Measurements from ENCODE around the gene RAD51B.

The RAD51B gene

GRCh38 chr14:68492381-68493151, 673.0 kb downstream of the RAD51B start:
- no peak for DNase-seq (ENCODE audit: low read depth)

GRCh38 chr14:68493152-68493911, 673.8 kb downstream of the RAD51B start:
- DNase-seq (ENCODE audit: low read depth): no peak

DNA sequence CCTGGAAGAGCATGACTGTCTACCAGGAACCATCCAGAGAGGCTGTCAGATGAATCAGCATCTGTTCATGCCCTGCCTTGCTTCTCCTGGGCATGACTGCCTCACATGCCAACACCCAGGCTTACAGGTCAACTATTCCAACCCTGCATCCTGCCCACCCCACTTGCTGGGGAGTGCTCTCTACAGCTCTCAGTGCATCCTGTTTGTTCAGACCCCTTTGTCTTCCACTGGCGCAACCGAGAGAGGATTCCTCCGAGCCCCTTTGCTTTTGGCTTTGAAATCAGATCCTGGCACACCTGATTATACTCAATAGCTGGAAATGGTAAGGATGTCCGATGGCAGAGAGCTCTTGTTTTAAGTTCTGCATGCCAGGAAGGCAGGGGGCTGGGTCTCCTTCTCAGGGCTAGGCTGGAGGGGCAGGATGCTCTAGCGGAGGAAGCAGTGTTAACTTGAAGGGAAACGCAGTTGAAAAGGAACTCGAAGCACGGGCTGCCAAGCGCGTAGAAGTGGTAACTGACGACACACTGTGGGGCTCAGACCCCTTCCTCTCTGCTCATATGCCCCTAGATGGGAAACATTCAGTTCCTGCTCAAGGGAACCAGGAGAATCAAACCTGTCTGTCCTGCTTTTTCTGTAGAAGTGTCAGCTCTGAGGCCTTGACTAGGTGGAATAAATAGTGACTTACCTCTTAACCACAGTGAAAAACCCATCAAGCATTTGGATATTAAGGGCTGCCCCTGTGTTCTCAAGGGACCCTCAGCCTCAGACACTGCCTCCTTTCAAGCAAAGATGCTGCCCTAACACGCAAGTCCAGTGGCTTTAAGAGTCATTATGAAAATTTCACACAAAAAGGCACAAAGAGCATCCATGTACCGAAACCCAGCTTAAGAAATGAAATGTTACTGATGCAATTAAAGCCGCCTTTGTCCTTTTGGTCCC, 675.8 kb downstream of the RAD51B start:
- no peak for DNase-seq (ENCODE audit: low read depth)

- DNase-seq (ENCODE audit: low read depth): no peak
Observed at GRCh38 chr14:68497011-68497410, 677.4 kb downstream of the RAD51B start.

DNA sequence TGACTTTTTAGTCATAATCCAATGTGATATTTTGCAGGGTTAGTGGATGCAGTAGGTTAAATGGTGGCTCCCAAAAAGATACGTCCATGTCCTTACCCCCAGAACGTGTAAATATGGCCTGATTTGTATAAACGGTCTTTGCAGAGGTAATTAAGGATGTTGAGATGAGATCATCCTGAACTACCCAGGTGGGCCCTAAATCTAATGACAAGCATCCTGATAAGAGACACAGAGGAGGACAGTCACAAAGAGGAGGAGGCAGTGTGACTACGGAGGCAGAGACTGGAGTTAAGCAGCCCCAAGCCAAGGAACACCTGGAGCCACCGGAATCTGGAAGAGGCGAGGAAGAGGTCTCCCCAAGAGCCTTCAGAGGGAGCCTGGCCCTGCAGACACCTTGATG, 679.9 kb downstream of the RAD51B start:
- DNase-seq (ENCODE audit: low read depth): no peak

GRCh38 chr14:68501171-68501570, 681.6 kb downstream of the RAD51B start:
- DNase-seq (ENCODE audit: low read depth): no peak

DNA sequence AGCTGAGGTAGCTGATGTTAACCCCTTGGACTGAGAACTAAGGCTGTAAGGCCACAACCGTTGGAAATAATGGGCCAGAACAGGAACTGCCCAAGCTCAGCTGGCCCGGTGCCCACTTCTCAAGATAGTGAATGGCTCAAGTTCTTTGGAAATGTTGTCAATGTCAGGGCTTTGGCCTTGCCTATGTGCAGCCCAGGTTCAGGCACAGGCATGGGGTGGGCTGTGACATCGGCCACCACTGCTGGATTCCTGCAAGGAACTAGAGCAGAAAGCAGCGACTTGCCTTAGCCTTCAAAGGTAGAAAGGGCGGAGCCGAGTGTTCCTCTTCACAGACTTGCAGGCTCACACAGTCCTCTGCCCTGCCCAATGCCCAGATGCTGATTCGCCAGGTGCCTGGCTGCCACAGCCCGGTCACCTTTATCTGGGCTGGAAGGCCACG, 682.1 kb downstream of the RAD51B start:
- no peak for DNase-seq (ENCODE audit: low read depth)

DNA sequence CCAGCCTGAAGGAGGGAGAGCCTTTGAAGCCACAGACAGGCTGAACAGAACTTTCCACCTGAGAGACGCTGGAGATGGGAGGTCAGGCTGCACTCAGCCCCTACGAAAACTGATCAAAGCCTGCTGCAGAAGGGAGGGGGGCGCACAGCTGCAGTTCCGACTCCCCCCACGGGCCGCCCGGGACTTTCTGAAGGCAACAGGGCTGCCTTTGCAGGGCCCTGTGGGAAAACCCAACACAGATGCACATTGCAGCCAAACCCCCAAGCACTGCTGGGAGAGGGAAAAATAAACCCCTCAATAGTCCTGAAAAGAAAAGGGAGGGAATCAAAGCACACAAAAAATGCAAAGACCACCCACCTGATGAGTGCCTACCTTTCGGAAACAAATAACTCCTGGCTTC, 682.7 kb downstream of the RAD51B start:
- no peak for DNase-seq (ENCODE audit: low read depth)

DNA sequence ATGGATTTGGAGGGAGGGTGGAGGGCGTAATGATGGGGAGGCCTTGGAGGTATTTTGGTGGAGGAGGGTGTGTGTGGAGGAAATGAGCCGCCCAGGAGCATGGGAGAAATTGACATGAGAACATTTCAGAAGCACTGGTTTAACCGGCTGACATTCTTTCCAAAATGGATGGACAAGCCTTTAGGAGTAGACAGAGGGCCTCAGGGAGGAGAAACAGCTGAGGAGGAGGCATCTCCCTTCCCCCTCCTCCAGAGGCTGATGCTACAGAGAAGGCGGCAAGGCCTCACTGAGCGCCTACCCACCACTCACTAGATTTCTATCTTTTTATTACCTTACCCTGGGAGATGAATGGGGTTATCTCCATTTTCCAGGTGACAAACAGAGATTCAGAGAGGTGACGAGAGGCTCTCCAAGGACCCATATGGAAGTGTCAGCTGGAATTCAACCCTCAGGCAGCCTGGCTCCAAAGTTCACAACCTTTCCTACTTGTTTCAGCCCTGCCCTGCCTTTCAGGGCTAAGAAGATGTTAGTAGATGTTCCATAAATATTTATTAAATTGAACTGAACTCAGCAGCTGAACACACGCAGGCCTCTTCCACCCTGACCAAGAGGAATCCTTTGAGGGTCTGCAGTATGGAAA, 683.7 kb downstream of the RAD51B start:
- no peak for DNase-seq (ENCODE audit: low read depth)

DNA sequence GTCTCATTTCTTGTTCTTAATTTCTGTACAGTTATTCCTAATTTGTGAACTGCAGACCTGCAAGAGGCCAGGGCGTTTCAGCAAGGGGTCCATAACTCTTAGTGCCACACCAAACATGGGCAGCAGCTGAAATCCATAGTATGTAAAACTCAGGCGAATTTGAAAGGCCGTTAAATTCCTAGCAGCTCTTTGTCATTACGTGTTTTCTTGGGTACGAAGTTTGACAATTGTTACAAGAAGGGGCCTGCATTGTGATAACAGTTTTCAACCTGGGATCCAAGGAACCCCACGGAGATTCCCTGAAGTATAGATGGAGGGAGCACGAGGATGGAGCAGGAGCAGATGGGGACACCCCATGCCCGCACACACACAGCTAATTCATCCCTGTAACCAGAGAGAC, 685.3 kb downstream of the RAD51B start:
- no peak for DNase-seq (ENCODE audit: low read depth)

DNA sequence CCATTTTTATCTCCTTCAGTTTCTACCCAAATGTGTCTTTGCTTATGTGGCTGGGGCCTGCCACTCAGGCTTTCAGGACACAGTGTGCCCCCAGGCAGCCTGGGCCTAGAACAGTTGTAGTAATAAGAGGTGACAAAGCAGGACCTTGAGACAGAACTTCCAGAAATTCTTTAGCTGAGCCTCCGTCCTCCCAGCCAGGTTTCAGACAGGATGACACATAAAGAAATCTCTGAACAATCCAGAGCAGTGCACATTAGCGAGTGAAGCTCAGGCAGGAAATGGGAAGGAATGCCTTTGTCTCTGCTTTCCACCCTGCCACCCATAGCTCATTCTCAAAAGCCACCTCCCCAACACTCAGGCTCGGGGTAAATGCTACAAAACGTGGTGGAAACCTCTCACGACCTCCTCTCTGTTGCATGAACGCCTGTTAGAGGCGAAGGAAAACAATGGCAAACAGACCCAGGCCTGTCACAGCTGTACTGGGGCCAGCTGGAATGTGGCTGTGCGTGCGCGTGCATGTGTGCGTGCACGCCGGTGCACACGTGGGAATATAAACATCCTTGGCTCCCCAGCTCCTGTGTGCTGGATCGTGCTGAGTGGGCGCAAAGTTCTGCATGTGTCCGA, 686.6 kb downstream of the RAD51B start:
- no peak for DNase-seq (ENCODE audit: low read depth)

DNA sequence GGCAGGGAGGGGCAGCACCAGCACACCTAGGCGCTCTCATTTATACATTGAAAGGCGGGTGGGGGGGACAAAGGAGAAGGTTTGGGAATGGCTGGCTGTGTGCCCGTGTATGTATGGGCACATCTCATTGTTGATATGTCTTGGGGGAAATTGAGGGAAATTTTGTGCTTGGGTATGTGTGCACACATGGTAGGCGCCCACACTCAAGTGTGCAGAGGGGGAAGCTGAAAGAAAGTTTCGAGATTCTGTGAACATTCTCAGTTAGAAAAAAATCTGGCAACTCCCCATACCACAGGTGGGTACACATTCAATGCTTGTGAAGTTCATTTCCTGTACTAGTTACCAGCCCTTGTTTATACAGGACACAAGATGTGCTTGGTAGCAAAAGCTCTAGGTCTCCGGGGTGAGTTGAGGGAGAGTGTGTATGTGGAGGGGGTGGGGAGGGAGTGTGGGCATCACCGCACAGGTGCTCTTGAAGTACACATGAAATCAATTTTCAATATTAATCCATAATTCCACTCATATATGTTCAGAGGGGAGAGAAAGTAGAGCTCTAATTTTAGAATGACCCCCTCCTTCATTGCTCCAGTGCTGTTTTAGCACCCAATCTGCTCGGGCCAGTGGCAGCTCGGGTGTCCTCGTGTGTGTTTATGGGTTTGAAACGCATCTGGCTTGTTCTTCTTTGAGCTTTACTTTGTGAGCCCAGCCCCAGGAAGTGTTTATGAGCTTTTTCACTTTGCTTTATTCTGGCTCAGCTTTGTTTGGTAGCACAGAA, 687.3 kb downstream of the RAD51B start:
- DNase-seq (ENCODE audit: low read depth): no peak

DNA sequence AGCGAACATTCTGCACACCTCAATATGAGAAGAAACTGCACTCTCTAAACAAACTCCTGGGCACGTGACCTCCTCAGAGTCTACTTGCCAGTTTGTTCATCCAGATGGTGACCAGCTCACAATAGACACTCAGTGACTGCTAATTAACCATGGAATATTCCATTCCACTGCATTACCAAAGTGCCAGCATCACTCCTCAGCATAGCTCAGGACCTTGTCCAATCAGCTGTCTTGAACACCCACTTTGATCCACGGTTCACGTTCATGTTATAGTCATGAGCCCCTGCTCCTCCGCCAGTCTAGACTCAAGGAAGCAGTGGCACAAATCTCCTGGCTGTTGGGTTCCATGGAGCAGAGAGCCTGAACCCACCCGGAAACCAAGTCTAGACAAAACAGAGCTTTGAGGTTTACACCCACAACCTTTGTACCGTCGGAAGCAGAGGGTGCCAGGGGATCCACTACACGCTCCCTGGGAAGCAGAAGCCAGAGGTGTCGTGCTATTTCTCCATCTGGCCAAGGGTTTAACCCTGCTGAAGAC, 688.0 kb downstream of the RAD51B start:
- DNase-seq (ENCODE audit: low read depth): no peak

DNA sequence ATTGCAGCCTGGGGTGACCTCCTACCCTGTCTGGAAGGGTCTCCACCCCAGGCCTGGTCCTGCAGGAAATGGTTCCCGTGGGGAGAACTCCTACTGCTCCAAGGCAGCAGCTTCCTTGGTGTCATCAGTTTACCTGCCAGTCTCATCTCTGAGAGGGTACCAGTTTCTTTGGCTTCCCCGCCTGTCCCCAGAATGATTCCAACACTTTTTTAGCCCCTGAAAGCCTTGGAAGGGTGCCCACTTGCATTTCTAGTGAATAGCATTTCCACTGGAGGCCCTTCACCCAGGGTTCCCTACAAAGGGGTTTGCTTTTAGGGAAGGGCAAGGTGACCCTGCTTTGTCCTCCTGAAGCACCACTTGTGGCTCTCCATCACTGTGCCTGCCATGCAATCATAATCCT, 689.0 kb downstream of the RAD51B start:
- DNase-seq (ENCODE audit: low read depth): no peak

DNA sequence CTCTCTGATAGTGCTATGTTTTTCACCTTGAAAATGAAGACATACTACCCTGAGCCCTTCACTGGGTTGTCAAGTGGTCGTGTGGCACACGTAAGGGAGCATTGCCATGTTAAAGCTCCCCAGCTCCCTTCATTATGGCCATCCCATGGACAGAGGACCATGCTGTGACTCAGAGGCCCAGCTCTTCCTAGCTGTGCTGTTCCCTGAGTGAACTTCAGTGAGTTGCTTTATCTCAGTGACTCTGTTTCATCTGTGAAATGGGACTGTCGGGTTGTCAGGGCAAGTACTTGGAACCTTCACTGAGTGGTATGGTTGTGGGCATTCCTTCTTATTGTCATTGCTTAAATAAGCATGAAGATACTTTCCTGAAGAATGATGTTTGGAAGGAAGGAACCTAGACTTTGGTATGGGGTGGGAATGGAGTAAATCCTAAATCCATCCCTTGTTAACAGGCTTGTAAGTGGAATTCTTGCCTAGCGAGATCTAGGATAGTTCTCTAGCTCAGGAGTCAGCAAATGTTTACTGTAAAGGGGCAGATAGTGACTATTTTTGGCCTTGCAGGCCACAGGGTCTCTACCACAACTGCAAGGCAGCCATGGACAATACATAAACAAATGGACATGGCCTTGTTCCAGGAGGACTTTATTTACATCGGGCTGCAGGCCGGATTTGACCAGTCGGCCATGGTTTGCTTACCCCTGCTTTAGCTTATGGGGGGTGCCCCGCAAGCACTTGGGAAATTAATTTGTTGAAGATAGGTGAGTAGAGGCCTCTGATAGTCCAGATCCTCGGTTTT, 689.8 kb downstream of the RAD51B start:
- DNase-seq (ENCODE audit: low read depth): no peak

DNA sequence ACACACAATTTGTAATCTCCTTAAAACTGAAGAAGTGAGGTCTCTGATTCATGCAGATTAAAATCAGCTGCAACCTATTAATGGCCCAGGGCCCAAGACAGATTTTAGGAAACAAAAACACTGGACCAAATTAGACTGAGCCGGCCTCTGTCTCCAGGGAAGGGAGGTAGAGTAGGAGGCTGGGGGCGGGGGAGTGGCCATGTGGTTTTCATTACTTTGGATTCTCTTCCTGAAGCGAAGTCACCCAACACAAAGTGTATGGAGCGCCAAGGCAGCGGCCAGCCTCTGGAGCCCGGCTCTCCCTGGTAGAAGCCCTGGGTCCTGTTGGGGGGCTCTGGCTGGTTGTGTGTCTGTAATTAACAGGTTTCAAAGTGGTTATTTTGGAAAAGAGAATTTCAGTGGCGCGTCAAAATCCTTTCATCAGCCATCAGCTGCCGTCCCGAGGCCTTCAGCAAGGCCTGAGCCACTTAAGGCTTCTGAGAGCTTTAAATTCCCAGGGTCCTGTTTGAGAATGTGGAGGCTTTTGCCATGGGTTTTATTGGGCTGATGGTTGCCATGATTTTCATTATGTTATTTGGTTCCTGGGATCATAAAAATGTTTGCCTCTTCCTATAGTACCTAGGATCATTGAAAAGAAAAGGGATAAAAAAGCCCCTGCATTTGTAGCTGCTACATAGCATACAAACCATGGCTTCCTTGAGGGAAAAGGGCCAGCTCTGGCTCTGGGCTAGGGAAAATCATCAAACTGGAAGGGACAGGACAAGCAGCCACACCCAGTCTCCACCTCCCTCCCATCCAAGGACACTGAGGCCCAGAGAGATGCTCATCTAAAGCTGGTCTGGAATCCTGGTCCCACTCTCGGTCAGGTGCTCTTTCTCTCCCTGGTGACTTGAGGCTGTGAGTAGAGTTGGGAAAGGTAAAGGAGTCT, 690.9 kb downstream of the RAD51B start:
- DNase-seq (ENCODE audit: low read depth): no peak

GRCh38 chr14:68511129-68512047, 691.8 kb downstream of the RAD51B start:
- no peak for DNase-seq (ENCODE audit: low read depth)
